Ascending aorta (tissue), 2 donors: ENCODE measurements around the gene RAB3IL1. TPM values are rescaled to one million over a fixed set of nuclear protein-coding genes. Genes with fewer than 3 reads are reported as not detected.

ENCODE experiments used
- DNase-seq, 2 donors: peaks; one replicate each; pipeline ENCODE4 v3.0.0-alpha.2; 2019; ENCODE audit warnings: low spot score in 2 of 2
- H3K27ac ChIP-seq, 2 donors: fragments of 200-600 bp; sonication (generic); one replicate each; pipeline ENCODE4 v1.5.1; 2016 to 2017; ENCODE audit warnings: mild to moderate bottlenecking in 1 of 2
- H3K27me3 ChIP-seq: fragments of 200-600 bp; sonication (generic); one replicate; pipeline ENCODE4 v1.5.1; 2017
- H3K36me3 ChIP-seq, 2 donors: fragments of 200-600 bp; sonication (generic); one replicate each; pipeline ENCODE4 v1.5.1; 2016
- H3K4me1 ChIP-seq, 2 donors: fragments of 200-600 bp; sonication (generic); one replicate each; pipeline ENCODE4 v1.5.1; 2016 to 2017; ENCODE audit warnings: mild to moderate bottlenecking in 1 of 2
- H3K4me3 ChIP-seq, 2 donors: fragments of 200-600 bp; sonication (generic); one replicate each; pipeline ENCODE4 v1.5.1; 2016 to 2017; ENCODE audit warnings: mild to moderate bottlenecking in 1 of 2
- H3K9me3 ChIP-seq, 2 donors: fragments of 200-600 bp; sonication (generic); one replicate each; pipeline ENCODE4 v1.5.1; 2016
- CTCF ChIP-seq, 3 experiments: fragments of 200-600 bp in 2 of 3; fragments of 450-650 bp in 1 of 3; sonication (generic) in 2 of 3; IDR thresholded peaks; one replicate each; pipeline ENCODE4 v1.5.1; 2016 to 2019; ENCODE audit warnings: antibody characterized with exemption in 3 of 3, mild to moderate bottlenecking in 1 of 3, moderate library complexity in 1 of 3
- intact Hi-C: fragments of 100-400 bp; cut with DNase I; formaldehyde crosslinking; loops from one replicate; pipeline ENCODE4 v1.15.1; 2023
- total RNA-seq: library from RNA; depleted of rRNA; stranded (reverse); fragments of >200 nt; gene quantifications from one replicate; pipeline ENCODE4 v1.1.0, GENCODE V29; 2016

The RAB3IL1 gene
- total RNA-seq, 1 donor from 2014 or later: 23.2 TPM

- intact Hi-C loops: no loop called here
- TF ChIP-seq CTCF (IDR thresholded peaks at IDR 0.05): no peak
- DNase-seq: peak in 1 of 2 donors; percentile 44
- H3K27ac ChIP-seq: no peak overlapping the region
- H3K36me3 ChIP-seq: peaks cover 10 to 13% of the 10 kb centered on the region in 2 donors
- no peak overlapping the region for H3K4me3 ChIP-seq
- peaks cover 0 to 6% of the 10 kb centered on the region in 2 donors for H3K4me1 ChIP-seq
- no peaks in the 10 kb centered on the region for H3K9me3 ChIP-seq
- H3K27me3 ChIP-seq: no peaks in the 10 kb centered on the region
Observed at GRCh38 chr11:61911128-61911700, 6.2 kb downstream of the RAB3IL1 start.

- Histone ChIP-seq H3K36me3 (peaks cover 14 to 21% of the 10 kb centered on the region in 2 donors), H3K4me1 (peaks cover 0 to 6% of the 10 kb centered on the region in 2 donors), H3K27me3 (no peaks in the 10 kb centered on the region), H3K27ac (no peak overlapping the region), H3K4me3 (no peak overlapping the region), H3K9me3 (no peaks in the 10 kb centered on the region)
- peak in 1 of 2 donors; percentile 60 for DNase-seq
- intact Hi-C loops: no loop called here
- TF ChIP-seq CTCF (IDR thresholded peaks at IDR 0.05): no peak
Observed at GRCh38 chr11:61910187-61911127, 6.9 kb downstream of the RAB3IL1 start.

- DNase-seq: no peak
- Histone ChIP-seq H3K9me3 (no peaks in the 10 kb centered on the region), H3K4me1 (peaks cover 0 to 6% of the 10 kb centered on the region in 2 donors), H3K4me3 (no peak overlapping the region), H3K27me3 (no peaks in the 10 kb centered on the region), H3K27ac (peak overlapping the region in 1 of 2 donors; percentile 11), H3K36me3 (peaks cover 14 to 35% of the 10 kb centered on the region in 2 donors)
- intact Hi-C loops: no loop called here
- TF ChIP-seq CTCF (IDR thresholded peaks at IDR 0.05): no peak
Observed at GRCh38 chr11:61908730-61909316, 8.5 kb downstream of the RAB3IL1 start.

- no peak overlapping the region for H3K4me3 ChIP-seq
Observed at GRCh38 chr11:61907871-61908729, 9.3 kb downstream of the RAB3IL1 start.

More at GRCh38 chr11:61907871-61908729, 9.3 kb downstream of the RAB3IL1 start:
- H3K27me3 ChIP-seq: no peaks in the 10 kb centered on the region
- no peaks in the 10 kb centered on the region for H3K9me3 ChIP-seq
- no peak for TF ChIP-seq CTCF (IDR thresholded peaks at IDR 0.05)
- peaks cover 14 to 35% of the 10 kb centered on the region in 2 donors for H3K36me3 ChIP-seq
- intact Hi-C loops: no loop called here
- H3K27ac ChIP-seq: peak overlapping the region in 1 of 2 donors; percentile 11
- H3K4me1 ChIP-seq: peaks cover 0 to 6% of the 10 kb centered on the region in 2 donors
- DNase-seq: no peak
